GM12874 (cell line): Measurements from ENCODE around the gene GAK.

Experiments used
- TF ChIP-seq, protein P1 (sequence below): IDR thresholded peaks from 2 replicates; pipeline ENCODE4 v1.5.1; 2011; ENCODE audit warnings: low read depth, mild to moderate bottlenecking, control low read depth, low read length, moderate library complexity; ENCODE audit not compliant: insufficient read depth

The GAK gene

DNA sequence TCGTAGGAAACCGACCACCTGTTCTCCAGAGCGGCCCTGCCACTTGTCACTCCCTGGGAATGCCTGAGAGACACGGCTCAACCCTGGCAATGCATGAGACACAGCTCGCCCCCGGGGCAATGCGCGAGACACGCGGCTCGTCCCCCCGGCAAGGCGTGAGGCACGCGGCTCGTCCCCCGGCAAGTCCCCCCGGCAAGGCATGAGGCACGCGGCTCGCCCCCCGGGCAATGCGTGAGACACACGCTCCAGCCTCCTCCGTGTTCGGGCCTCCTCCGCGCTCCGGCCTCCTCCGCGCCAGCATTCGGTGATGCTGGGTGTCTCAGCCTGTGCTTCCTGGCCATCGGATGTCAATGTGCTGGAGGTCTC, 78.7 kb downstream of the GAK start:
- TF ChIP-seq, protein P1, sequence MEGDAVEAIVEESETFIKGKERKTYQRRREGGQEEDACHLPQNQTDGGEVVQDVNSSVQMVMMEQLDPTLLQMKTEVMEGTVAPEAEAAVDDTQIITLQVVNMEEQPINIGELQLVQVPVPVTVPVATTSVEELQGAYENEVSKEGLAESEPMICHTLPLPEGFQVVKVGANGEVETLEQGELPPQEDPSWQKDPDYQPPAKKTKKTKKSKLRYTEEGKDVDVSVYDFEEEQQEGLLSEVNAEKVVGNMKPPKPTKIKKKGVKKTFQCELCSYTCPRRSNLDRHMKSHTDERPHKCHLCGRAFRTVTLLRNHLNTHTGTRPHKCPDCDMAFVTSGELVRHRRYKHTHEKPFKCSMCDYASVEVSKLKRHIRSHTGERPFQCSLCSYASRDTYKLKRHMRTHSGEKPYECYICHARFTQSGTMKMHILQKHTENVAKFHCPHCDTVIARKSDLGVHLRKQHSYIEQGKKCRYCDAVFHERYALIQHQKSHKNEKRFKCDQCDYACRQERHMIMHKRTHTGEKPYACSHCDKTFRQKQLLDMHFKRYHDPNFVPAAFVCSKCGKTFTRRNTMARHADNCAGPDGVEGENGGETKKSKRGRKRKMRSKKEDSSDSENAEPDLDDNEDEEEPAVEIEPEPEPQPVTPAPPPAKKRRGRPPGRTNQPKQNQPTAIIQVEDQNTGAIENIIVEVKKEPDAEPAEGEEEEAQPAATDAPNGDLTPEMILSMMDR, result no peak

DNA sequence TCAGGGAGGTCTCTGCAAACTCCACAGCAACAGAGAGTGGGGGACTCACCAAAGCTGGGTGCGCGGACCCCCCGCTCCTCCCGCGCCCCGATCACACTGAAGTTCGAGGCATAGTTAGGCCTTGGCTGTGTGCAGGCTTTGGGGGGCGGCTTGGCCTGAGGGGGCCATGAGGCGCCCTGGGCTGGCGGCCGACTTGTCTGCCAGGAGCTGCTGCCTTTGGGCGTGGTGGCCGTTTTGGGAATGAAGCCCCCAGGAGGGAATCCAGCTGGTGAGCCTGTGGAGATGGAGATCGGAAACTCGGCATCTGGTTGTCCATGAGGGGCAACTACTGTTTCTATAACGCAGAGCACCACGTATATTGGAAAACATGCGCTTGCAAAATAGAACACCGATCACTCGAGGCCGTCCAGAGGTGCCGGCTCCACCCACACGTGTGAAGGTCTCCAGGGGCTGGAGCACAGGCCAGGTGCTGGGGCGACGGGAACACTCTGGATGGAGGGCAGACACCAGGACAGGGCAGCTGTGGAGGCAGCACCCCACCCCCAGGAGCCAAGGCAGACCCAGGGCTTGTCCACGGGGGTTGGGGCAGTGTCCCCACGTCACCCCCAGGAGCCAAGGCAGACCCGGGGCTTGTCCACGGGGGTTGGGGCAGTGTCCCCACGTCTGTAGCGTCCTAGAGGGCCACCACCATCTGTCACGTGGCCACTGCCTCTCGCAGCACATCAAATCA, 80.2 kb downstream of the GAK start:
- TF ChIP-seq, protein P1, result no peak

- TF ChIP-seq, protein P1, result no peak
These were observed 81.7 kb downstream of the GAK start for GRCh38 chr4:850323-850945.

- TF ChIP-seq, protein P1, result no peak
These were observed 82.5 kb downstream of the GAK start for GRCh38 chr4:849478-850175.

- TF ChIP-seq, protein P1, result no peak
These were observed 83.2 kb downstream of the GAK start for GRCh38 chr4:848803-849477.

GRCh38 chr4:848307-848691, 83.8 kb downstream of the GAK start:
- TF ChIP-seq, protein P1, result no peak

GRCh38 chr4:845836-846251, 86.3 kb downstream of the GAK start:
- TF ChIP-seq, protein P1, result no peak
